ENCODE results near the gene PCDH12. TPM values are rescaled to one million over a fixed set of nuclear protein-coding genes. Genes with fewer than 3 reads are reported as not detected.

PCDH12 gene
- 2.8 TPM for total RNA-seq

DNA sequence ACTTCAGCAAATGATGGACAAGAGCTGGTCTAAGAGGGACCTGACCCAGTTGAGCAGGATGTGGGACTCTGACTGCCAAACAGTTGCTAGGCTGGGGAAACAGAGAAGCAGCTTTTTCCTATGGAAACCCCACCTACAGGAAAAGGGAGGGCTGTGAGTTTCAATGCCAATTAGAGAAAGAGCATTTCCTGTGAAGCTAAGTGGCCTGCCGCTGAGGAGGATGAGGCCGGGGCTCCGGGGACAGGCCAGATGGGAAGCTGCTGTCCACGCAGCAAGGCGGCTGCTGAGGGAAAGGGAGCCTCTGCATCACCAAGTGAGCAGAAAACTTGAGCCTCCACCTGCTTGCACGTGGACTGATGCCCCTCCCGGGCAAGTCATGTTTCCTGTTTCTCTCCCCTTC lies at the start of gene PCDH12:
Gene PCDH12, minus strand, starts transcription at position 90 of the 400 bp plus-strand sequence. CDS start 351 bp downstream, outside the sequence.
- no peak for DNase-seq

GRCh38 chr5:142007237-142007544 lies 49.2 kb upstream of the PCDH12 start:
- no peak for DNase-seq

- no peak for DNase-seq
These were observed 48.6 kb upstream of the PCDH12 start for GRCh38 chr5:142006363-142007236.

DNA sequence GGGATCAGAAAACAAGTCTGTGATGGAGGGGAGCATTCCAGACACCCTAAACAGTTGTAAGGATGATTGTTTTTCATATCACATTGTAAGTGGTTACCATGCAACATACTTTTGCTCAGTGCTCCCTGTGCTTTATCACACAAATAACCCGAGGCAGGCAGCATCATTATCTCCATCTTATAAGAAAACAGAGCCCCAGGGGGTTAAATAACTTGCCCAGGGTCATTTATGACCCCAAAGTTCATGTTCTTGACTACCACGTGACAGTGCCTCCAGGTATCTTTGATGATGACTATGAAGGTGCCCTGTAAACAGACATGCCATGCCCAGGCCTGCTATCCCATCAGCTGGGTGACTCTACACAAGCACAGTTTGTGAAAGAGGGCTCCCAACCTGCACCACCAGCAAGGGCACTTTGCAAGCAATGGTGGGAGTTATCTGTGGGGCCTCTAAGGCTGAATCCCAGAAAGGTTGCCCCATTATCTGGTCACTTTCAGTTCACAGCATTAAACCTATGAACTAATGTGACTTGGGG lies 45.3 kb upstream of the PCDH12 start:
- no peak for DNase-seq

- DNase-seq = no peak
These were observed 42.9 kb upstream of the PCDH12 start for GRCh38 chr5:142000704-142001484.

DNA sequence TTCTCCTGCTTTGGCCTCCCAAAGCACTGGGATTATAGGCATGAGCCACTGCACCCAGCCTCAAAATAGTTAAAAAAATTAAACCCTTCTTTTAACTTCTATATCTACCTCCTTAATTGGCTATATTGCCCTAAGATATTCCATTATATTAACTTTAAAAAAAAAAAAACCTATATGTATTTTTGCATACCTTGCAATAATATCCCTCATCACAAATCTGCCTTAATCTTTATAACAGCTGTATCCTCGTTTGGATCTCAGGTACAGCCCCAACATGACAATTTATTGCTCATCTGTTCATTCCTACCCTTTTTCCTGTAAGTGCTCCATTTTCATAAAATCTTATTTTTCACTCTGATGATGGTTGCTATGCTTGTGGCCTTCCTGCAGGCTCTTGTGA lies 42.2 kb upstream of the PCDH12 start:
- DNase-seq = no peak

DNA sequence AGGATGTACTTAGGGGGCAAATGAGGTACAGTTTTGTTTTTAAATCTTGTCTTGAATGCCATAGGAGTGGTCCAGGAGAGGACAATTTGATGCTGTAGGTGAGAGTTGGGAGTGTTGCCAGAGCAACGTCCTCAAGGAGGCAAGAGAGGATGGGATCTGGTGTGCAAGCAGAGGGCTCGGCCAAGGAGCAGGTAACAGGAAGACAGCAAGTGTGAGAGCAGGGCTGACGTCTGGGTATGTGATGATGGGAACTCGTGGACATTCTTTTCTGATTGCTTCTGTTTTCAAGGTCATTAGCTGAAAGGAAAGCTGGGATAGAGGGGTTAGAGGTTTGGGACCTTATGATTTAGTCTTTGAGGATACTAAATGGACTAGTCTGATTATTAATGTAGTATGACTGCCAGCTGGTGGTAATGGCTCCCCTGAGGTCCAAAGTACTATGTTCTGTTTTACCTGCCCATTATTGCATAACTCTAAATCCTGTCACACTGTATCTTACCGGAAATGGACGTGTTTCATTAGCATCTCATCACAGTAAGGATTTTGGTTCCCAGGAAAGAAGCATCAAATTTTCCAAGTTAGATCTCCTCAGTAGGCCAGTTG lies 39.5 kb upstream of the PCDH12 start:
- DNase-seq = no peak

GRCh38 chr5:141995656-141996055 lies 37.7 kb upstream of the PCDH12 start:
- DNase-seq = no peak

- no peak for DNase-seq
These were observed 36.6 kb upstream of the PCDH12 start for GRCh38 chr5:141994511-141995136.

DNA sequence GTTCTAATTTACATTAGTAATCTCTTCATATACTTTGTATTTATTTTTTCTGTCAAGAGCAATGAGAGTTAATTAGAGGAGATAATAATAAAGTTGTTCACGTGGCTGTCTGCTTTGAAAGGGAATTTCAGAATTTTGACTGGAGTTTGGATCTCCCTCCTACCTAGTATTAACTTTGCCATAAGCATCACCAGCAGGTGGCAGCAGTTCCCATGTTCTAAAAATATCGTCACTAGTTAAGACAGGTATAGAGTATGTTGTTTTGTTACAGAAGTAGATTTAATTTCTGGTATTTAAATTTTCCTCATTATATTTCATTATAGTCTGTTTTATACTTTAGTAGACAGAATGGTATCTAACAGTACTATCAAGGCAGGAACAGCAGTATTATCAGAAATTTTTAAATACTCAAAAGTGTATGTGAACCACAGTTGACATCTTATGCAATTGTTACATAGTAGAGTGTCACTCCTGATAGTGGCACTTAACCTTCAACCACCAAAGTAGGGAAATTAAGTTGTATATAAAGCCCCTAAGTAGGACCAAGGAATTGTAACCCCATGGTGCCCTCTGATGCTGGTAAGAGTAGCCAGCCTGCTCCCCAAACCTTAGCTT lies 34.5 kb upstream of the PCDH12 start:
- DNase-seq = peak; percentile 11

DNA sequence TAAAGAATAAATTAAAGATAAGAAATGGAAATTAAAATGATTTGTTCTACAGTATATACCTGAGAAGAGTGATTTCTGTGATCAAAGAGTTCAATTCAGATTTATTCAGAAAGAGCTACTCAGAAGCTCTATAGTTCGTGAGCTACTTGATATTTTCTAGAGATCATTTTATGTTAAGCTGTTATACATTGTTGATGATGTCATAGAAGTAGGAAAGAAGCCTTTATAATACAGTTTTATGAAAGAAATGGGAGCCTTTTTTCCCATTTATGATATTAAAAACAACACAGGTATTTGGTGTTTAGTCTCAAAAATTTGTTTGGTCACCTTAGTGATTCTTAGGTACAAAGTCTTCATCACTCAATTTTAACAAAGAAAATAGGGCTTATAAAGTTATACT lies 31.7 kb upstream of the PCDH12 start:
- DNase-seq = no peak

- no peak for DNase-seq
These were observed 28.1 kb upstream of the PCDH12 start for GRCh38 chr5:141986072-141986471.

DNA sequence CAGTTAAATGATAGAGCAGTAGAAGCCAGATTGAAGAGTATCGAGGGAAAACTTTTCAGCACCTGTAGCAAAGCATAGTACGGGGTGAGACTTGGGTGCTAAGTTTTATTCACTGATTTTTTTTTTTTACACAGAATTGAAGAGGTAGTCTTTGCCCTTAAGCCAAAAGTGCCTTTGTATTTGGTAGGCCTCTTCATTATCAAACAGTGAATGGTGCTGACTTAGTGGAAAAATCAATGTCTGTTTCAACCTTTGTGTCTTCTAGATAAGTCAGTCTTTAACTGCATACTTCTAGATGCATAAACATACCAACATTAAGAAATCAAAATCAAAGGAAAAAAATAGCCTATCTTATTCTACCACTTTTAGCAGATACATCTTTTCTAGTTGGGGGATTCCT lies 24.6 kb upstream of the PCDH12 start:
- DNase-seq = no peak

- DNase-seq = no peak
These were observed 20.4 kb upstream of the PCDH12 start for GRCh38 chr5:141978389-141978788.

DNA sequence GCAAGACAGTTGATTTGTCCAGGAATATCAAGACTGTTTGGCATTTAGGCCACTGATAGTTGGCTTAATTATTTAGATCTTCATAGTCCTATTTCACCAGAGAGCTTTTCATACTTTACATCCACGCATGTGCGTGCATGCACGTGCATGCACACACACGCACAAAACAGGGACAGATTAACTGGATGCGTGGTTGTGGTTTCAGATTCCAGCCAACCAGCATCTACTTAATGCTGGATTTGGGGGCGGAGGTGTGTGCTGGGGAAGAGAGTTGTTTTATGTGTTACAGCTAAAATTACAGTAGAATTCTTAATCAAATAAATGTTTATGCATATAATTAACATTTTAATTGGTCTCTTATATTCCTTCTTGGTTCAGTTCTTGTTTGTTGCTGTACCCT lies 18.2 kb upstream of the PCDH12 start:
- no peak for DNase-seq

DNA sequence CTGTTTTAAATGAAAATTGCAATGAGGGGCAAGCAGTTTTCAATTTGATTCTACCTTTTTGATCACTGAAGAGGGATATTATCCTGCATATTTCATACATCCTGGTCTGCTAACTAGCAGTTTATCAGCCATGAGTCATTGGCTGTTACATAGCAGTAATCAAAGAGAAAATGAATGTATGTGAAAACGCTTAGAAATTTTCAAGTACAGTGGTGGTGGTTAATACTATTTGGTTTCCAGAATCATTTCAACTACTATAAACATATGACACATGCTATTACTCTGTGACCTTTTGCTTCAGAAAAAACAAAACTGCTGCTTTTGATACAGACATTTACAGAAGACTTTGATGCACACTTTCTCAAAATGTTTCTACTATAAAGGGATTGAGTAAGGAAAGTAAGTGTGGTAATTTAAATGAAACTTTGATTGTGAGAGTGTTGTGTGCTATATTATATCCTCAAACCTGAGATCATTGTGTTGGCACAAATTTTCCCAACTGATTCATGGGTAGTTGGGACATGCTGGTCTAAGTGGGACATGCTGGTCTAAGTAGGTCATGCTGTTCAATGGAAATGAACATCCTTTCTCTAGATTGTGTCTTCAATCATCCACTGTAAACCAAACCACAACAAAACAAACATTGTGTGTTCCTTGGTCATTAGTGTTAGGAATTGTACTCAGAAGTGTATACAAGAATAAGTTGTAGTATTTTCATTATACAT lies 16.0 kb upstream of the PCDH12 start:
- no peak for DNase-seq

DNA sequence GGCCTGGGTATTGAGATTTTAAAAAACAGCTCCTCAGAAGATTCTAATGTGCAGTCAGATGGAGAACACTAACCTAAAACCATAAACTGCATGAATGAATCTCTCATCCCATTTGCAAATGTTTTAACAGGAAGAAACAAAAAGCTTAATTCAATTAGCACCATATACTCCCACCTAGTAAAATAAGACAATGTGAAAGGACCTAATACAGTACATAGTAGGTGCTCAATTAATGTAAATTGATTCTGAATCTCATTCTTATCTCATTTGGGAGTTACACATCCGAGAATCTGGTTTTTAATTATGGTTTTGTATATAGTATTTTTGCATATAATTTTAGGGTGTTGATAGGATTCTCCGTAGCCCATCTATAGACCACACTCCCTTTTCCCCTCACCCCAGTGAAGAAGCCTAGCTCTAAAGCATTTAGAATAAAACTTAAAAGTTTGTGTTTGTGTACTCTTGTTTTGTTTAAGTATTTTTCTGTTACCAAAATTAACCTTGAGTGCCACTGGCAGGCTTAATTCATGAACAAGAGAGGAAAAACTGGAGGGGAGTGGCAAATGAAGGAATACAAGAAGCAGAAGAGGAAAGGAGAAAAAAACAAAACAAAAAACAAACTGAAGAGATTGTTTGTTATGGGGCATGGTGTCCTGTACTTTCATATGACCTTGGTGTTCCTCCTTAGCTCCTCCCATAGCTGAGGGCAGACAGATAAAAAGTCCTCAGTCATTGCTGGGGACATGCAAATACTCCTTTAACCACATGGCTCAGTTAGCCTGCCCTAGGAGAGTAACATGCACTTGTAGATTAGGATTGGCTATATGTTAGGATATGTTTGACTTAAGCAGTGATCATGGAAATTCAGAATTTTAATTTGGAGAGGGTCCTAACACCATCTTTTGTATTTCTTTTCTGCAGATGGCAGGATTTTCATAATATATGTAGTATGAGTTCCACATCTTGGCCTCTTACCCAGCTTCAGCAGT lies 12.1 kb upstream of the PCDH12 start:
- DNase-seq = no peak

DNA sequence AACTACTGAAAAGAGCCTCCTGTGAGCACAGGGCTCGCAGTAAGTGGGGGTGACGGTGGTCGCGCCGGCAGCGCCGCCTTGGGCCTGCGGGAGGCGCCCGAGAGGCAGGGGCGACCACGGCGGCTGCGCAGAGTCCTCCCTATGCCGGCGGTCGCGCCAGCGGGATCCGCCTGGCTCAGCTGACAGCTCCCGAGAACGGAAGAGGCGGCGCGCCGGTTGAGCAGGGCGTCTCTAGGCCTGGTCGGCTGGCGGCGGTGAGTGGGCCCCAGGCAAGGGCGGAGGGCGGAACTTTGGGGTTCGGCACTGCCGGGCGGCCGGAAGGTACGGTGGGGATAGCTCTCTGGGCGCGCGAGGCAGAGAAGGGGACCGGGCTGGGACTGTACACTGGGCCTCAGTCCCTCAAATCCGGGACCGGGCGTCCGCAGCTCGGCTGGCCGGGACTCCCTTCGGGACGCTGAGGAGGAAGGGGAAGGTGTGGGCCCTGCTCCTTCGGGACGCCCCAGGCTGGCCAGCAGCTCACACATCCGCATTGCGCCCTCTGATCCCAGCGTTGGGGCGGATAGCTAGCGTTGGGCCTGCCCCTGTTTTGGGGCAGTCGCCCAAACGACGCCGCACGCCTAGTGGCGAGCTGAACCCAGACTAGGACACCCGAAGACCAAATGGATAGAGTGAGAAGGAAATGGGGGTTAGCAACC lies 11.1 kb upstream of the PCDH12 start, which contains the start of gene RNF14:
Gene RNF14, plus strand, starts transcription at position 192 of the 695 bp plus-strand sequence. CDS start 4,484 bp downstream, outside the sequence.
- DNase-seq = peak; percentile 87

DNA sequence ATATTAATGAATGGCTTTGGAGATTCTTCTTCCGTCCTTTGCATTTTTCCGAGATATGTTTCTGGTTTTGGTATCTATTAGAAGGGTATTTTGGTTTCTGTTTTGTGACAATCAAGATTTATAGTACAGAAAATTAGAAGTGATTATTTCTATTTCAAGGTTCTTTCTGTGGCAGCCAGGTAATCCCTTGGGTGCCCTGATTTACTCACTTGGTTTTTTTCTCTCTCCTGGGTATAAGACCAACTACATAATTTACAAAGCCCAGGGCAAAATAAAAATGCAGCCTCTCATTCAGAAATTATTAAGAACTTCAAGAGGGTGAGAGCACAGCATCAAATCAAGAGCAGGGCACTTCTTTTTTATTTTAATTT lies 8.9 kb upstream of the PCDH12 start:
- DNase-seq = no peak

All from occipital lobe (tissue), 2 donors.